ENCODE data around the gene PDE6A. TPM values are rescaled to one million over a fixed set of nuclear protein-coding genes. Genes with fewer than 3 reads are reported as not detected.

PDE6A gene
- polyA plus RNA-seq, 2 of the 4 experiments (the other 2 are of a cell fraction) = 0.28 to 0.35 TPM

GRCh38 chr5:149940077-149940574 lies 4.5 kb downstream of the PDE6A start:
- TF ChIP-seq HDAC2 (IDR thresholded peaks at IDR 0.05) (no peak), RARB (CRISPR knock-in tag; IDR thresholded peaks at IDR 0.05) (no peak), NPAS2 (CRISPR knock-in tag; IDR thresholded peaks at IDR 0.05; ENCODE audit: borderline replicate concordance) (no peak), MAX (IDR thresholded peaks at IDR 0.05) (no peak), EHF (CRISPR knock-in tag; IDR thresholded peaks at IDR 0.05) (no peak), SMC3 (IDR thresholded peaks at IDR 0.05) (no peak)
- CTCF ChIA-PET = interaction anchor here (0.8 to 1.6 kb wide), 7 partner anchors 11 to 102 kb away, joined by 3 to 10 read pairs (median 3); partner anchors contain the start of gene SLC26A2
- H3K4me3 ChIP-seq = no peak overlapping the region
- H3K9me3 ChIP-seq = no peaks in the 10 kb centered on the region
- H3K4me1 ChIP-seq = peaks cover 74% of the 10 kb centered on the region
- FAIRE-seq (no peak), ATAC-seq (no peak), DNase-seq (ENCODE audit: low read depth in 1 of 2, low spot score in 1 of 2) (no peak)
- WGBS (ENCODE audit: missing lambda C conversion rate) = 93% methylated on average over 9 of the region's 9 CpGs
- H3K4me2 ChIP-seq = peak overlapping the region; percentile 79
- peak overlapping the region; percentile 85 to 91 for H3K27ac ChIP-seq
- POLR2A ChIA-PET = interaction anchor here (1.6 kb wide), 1 partner anchor 19 kb away, joined by 24 read pairs; the partner anchor contains the start of gene SLC26A2

DNA sequence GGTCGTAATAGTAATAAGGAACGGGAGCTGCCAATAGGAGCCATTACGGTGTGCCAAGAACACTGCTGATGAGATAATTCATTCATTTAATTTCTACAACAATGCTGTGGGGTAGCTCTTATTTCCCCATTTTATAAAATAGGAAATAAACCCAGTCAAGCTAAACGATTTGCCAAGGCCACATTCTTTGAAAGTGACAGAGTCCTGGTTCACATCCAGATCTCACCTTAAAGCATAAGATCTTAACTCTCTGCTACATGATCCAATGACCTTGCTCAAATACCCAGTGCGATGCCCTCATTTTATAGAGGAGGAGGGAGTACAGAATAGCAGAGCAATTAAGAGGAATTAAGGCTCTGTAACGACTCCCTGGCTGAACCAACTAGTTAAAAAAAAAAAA lies 5.0 kb downstream of the PDE6A start:
- Histone ChIP-seq H3K9me3 (no peaks in the 10 kb centered on the region), H3K4me2 (peak overlapping the region; percentile 79), H3K4me1 (peaks cover 73% of the 10 kb centered on the region), H3K27ac (peak overlapping the region; percentile 85 to 91), H3K4me3 (no peak overlapping the region)
- CTCF ChIA-PET = interaction anchor here (0.8 to 1.6 kb wide), 7 partner anchors 11 to 102 kb away, joined by 3 to 10 read pairs (median 4); partner anchors contain the start of gene SLC26A2
- peak in 1 of 2 experiments; percentile 29 for DNase-seq (ENCODE audit: low read depth in 1 of 2, low spot score in 1 of 2)
- no peak for TF ChIP-seq FOSL2 (IDR thresholded peaks at IDR 0.05)
- 0 out of 2 replicates have a peak, but pooled peaks have one; percentile 5 for TF ChIP-seq FOSL2 (CRISPR knock-in tag; IDR thresholded peaks at IDR 0.05)
- TF ChIP-seq EHMT2 (IDR thresholded peaks at IDR 0.05; ENCODE audit: low read depth) = no peak
- TF ChIP-seq RNF2 (IDR thresholded peaks at IDR 0.05; ENCODE audit: borderline replicate concordance, low read depth) = no peak
- no peak for FAIRE-seq
- 22% methylated on average over 6 of the region's 6 CpGs for WGBS (ENCODE audit: missing lambda C conversion rate)
- ATAC-seq = peak in 1 of 2 experiments; percentile 2; a peak in 2 of 6 replicates
- POLR2A ChIA-PET = interaction anchor here (1.6 kb wide), 1 partner anchor 20 kb away, joined by 24 read pairs; the partner anchor contains the start of gene SLC26A2

DNA sequence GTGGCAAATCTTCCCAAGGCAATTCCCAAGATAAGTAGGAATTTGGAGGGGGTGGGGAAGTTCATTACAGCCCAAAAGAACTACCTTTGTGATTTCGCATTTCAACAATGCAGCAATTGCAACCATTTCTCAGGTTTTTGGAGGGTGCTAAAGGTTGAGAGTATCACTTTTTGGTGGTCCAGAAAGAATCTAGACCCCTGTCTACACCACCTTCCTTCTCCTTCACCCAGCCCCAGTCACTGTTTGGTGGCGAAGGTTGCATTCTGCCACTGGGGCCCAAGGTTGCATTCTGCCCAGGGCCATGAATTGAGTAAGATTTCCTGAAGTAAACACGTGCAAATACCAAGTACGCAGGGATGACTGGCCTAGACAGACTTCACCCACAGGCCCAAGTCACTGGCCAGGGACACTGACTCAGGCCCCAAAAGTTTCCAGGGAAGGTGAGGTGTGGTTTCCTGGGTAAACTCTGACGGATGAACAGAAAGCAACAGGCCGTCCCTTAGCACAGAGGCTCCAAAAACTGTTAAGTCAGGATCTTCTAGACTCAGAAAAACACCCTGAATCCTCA lies 5.7 kb downstream of the PDE6A start:
- peaks cover 71% of the 10 kb centered on the region for H3K4me1 ChIP-seq
- FAIRE-seq = no peak
- peak overlapping the region; percentile 79 for H3K4me2 ChIP-seq
- H3K9me3 ChIP-seq = no peaks in the 10 kb centered on the region
- peak overlapping the region; percentile 85 to 91 for H3K27ac ChIP-seq
- no peak overlapping the region for H3K4me3 ChIP-seq
- peak; percentile 88 to 94 for DNase-seq (ENCODE audit: low read depth in 1 of 2, low spot score in 1 of 2)
- 3% methylated on average over 6 of the region's 6 CpGs for WGBS (ENCODE audit: missing lambda C conversion rate)
- ChIA-PET CTCF (interaction anchor here (0.8 to 1.6 kb wide), 7 partner anchors 12 to 101 kb away, joined by 3 to 10 read pairs (median 4); partner anchors contain the start of gene SLC26A2), POLR2A (interaction anchor here (1.6 kb wide), 1 partner anchor 20 kb away, joined by 24 read pairs; the partner anchor contains the start of gene SLC26A2)
- ATAC-seq = peak; percentile 90 to 92
- peak; percentile 86 to 98 for TF ChIP-seq CEBPB (IDR thresholded peaks at IDR 0.05)
- TF ChIP-seq RFX5 (IDR thresholded peaks at IDR 0.05) = no peak
- TF ChIP-seq, protein P1, sequence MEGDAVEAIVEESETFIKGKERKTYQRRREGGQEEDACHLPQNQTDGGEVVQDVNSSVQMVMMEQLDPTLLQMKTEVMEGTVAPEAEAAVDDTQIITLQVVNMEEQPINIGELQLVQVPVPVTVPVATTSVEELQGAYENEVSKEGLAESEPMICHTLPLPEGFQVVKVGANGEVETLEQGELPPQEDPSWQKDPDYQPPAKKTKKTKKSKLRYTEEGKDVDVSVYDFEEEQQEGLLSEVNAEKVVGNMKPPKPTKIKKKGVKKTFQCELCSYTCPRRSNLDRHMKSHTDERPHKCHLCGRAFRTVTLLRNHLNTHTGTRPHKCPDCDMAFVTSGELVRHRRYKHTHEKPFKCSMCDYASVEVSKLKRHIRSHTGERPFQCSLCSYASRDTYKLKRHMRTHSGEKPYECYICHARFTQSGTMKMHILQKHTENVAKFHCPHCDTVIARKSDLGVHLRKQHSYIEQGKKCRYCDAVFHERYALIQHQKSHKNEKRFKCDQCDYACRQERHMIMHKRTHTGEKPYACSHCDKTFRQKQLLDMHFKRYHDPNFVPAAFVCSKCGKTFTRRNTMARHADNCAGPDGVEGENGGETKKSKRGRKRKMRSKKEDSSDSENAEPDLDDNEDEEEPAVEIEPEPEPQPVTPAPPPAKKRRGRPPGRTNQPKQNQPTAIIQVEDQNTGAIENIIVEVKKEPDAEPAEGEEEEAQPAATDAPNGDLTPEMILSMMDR (IDR thresholded peaks at IDR 0.05) = no peak
- TF ChIP-seq NPAS2 (CRISPR knock-in tag; IDR thresholded peaks at IDR 0.05; ENCODE audit: borderline replicate concordance) = peak; percentile 73; the same call in 1 of the 2 replicates
- no peak for TF ChIP-seq TFCP2L1 (CRISPR knock-in tag; IDR thresholded peaks at IDR 0.05)
- 0 out of 2 replicates have a peak, but pooled peaks have one; percentile 22 for TF ChIP-seq ESRRA (IDR thresholded peaks at IDR 0.05; ENCODE audit: borderline replicate concordance, low read length)
- TF ChIP-seq TP53 (CRISPR knock-in tag; IDR thresholded peaks at IDR 0.05) = no peak
- peak; percentile 63; the same call in 2 of the 3 replicates for TF ChIP-seq BCL3 (IDR thresholded peaks at IDR 0.05)
- peak; percentile 71 for TF ChIP-seq FOSL2 (IDR thresholded peaks at IDR 0.05)
- peak; percentile 95 for TF ChIP-seq FOSL2 (CRISPR knock-in tag; IDR thresholded peaks at IDR 0.05)
- TF ChIP-seq KDM1A (IDR thresholded peaks at IDR 0.05; ENCODE audit: low read depth) = no peak
- peak; percentile 62 for TF ChIP-seq RARB (CRISPR knock-in tag; IDR thresholded peaks at IDR 0.05)
- no peak for TF ChIP-seq ZFP36 (IDR thresholded peaks at IDR 0.05; ENCODE audit: borderline replicate concordance, partially characterized antibody)
- no peak for TF ChIP-seq SREBF2 (IDR thresholded peaks at IDR 0.05)
- TF ChIP-seq ZNF302 (CRISPR knock-in tag; IDR thresholded peaks at IDR 0.05) = no peak
- peak; percentile 41; the same call in 1 of the 2 replicates for TF ChIP-seq HOXB13 (CRISPR knock-in tag; IDR thresholded peaks at IDR 0.05; ENCODE audit: low read depth)
- TF ChIP-seq BHLHE40 (IDR thresholded peaks at IDR 0.05; ENCODE audit: low read depth, low read length) = peak; percentile 88
- no peak for TF ChIP-seq KDM5A (IDR thresholded peaks at IDR 0.05)
- no peak for TF ChIP-seq CBX2 (IDR thresholded peaks at IDR 0.05; ENCODE audit: borderline replicate concordance, low read depth)
- TF ChIP-seq FOSB (CRISPR knock-in tag; IDR thresholded peaks at IDR 0.05) = 0 out of 2 replicates have a peak, but pooled peaks have one; percentile 42
- no peak for TF ChIP-seq ZC3H11A (IDR thresholded peaks at IDR 0.05)
- TF ChIP-seq POLR2AphosphoS2 (conservative IDR thresholded peaks at IDR 0.05; ENCODE audit: low read length) = no peak
- TF ChIP-seq RNF2 (IDR thresholded peaks at IDR 0.05; ENCODE audit: borderline replicate concordance, low read depth) = no peak
- TF ChIP-seq CHD2 (IDR thresholded peaks at IDR 0.05; ENCODE audit: low read length, partially characterized antibody) = no peak

Data from A549 (cell line).